H4 (cell line): ENCODE results near the gene SARM1. TPM values are rescaled to one million over a fixed set of nuclear protein-coding genes. Genes with fewer than 3 reads are reported as not detected.

ENCODE experiments used
- DNase-seq: peaks from one replicate; pipeline ENCODE4 v3.0.0-alpha.2; 2015; ENCODE audit warnings: low spot score
- total RNA-seq: library from RNA; depleted of rRNA; stranded (reverse); fragments of >200 nt; shearing (Covaris generic); gene quantifications from 2 replicates; pipeline ENCODE4 v1.2.3, GENCODE V29; 2014

Gene SARM1
- total RNA-seq, 1 experiment from 2014 or later: 8.7 TPM

- DNase-seq: no peak
These were observed 2.4 kb upstream of the SARM1 start for GRCh38 chr17:28368915-28369683.

GRCh38 chr17:28369684-28370034, 1.8 kb upstream of the SARM1 start:
- no peak for DNase-seq

- no peak for DNase-seq
These were observed 1.3 kb upstream of the SARM1 start, which contains the start of gene VTN for GRCh38 chr17:28370035-28370743. Gene VTN, minus strand, starts transcription at chr17:28370307. Its CDS starts 104 bp downstream, at chr17:28370203.

- no peak for DNase-seq
These were observed 770 bp upstream of the SARM1 start for GRCh38 chr17:28370744-28371103.

- no peak for DNase-seq
These were observed 880 bp downstream of the SARM1 start for GRCh38 chr17:28372203-28372944.

- no peak for DNase-seq
These were observed 1.4 kb downstream of the SARM1 start for GRCh38 chr17:28372945-28373274.

- DNase-seq: peak; percentile 85
These were observed 8.6 kb downstream of the SARM1 start for GRCh38 chr17:28379814-28380801.

- DNase-seq: no peak
These were observed 9.8 kb downstream of the SARM1 start for GRCh38 chr17:28381141-28381825.

- DNase-seq: no peak
These were observed 13.0 kb downstream of the SARM1 start for GRCh38 chr17:28384281-28385036.

GRCh38 chr17:28385037-28385400, 13.5 kb downstream of the SARM1 start:
- no peak for DNase-seq

- no peak for DNase-seq
These were observed 13.9 kb downstream of the SARM1 start for GRCh38 chr17:28385406-28385805.

- DNase-seq: no peak
These were observed 14.9 kb downstream of the SARM1 start for GRCh38 chr17:28386391-28386790.

GRCh38 chr17:28388106-28388505, 16.6 kb downstream of the SARM1 start:
- no peak for DNase-seq

GRCh38 chr17:28390141-28390540, 18.6 kb downstream of the SARM1 start:
- no peak for DNase-seq

- DNase-seq: no peak
These were observed 19.1 kb downstream of the SARM1 start for GRCh38 chr17:28390563-28390962.

- no peak for DNase-seq
These were observed 19.5 kb downstream of the SARM1 start for GRCh38 chr17:28390984-28391383.

- no peak for DNase-seq
These were observed 19.9 kb downstream of the SARM1 start for GRCh38 chr17:28391401-28391800.

GRCh38 chr17:28392491-28392890, 21.0 kb downstream of the SARM1 start:
- DNase-seq: no peak

- no peak for DNase-seq
These were observed 23.0 kb downstream of the SARM1 start for GRCh38 chr17:28394337-28395116.
